Measurements from ENCODE around the gene INCA1. TPM values are rescaled to one million over a fixed set of nuclear protein-coding genes. Genes with fewer than 3 reads are reported as not detected.

Gene INCA1
- total and polyA plus RNA-seq, 2 of the 13 experiments (the other 11 are each of a cell fraction or from before 2014, with no cell fraction given): 0.93 to 2.6 TPM

DNA sequence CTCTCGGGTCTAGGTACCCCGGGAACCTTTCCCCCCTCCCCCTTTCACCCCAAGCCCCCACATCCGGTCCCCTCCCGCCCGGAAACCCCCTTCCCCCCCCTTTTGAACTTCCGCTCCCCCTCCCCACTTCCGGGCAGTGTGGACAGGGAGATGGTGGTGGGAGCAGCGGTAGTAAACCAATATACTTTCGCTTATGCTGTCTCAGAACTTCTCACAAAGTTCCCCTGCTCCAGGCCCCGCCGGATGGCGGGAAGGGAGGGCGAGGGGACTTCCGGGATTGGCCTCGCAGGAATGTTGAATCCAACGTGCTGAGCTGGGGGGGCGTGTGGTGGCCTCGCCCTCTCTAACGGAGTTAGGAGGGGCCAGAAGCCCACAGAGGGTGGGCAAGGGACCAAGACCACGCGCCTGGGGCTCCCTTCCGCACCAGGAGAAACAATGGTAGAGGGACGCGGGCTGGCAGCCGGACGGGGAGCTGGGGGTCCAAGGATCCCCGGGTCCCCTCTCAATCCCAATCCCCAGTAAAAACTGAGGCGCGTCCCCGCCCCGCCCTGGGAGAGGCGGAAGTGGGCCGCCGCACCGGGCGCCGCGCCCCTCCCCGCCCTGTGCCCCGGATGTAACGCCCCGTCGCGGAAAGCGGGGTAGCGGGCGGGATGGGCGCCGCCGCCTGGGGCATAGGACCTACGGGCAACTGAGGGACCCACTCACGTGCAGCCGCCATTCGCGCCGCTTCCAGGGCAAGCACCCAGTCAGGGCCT is 49.7 kb downstream of the INCA1 start (continued):
- TF ChIP-seq, protein P1, sequence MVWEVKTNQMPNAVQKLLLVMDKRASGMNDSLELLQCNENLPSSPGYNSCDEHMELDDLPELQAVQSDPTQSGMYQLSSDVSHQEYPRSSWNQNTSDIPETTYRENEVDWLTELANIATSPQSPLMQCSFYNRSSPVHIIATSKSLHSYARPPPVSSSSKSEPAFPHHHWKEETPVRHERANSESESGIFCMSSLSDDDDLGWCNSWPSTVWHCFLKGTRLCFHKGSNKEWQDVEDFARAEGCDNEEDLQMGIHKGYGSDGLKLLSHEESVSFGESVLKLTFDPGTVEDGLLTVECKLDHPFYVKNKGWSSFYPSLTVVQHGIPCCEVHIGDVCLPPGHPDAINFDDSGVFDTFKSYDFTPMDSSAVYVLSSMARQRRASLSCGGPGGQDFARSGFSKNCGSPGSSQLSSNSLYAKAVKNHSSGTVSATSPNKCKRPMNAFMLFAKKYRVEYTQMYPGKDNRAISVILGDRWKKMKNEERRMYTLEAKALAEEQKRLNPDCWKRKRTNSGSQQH (CRISPR knock-in tag; IDR thresholded peaks at IDR 0.05; ENCODE audit: low read depth): no peak
- TF ChIP-seq ZNF883 (CRISPR knock-in tag; IDR thresholded peaks at IDR 0.05; ENCODE audit: not compliant biosample characterization): peak; percentile 35
- TF ChIP-seq ATF7-NPFF (CRISPR knock-in tag; IDR thresholded peaks at IDR 0.05; ENCODE audit: low read depth): peak; percentile 22; the same call in 1 of the 2 replicates
- TF ChIP-seq JUND (CRISPR knock-in tag; IDR thresholded peaks at IDR 0.05): no peak
- peak; percentile 38; the same call in 1 of the 2 replicates for TF ChIP-seq SPEN (CRISPR knock-in tag; IDR thresholded peaks at IDR 0.05; ENCODE audit: low read depth)
- no peak for TF ChIP-seq ZNF260 (CRISPR knock-in tag; IDR thresholded peaks at IDR 0.05; ENCODE audit: borderline replicate concordance, low read depth)
- no peak for TF ChIP-seq ZNF570 (CRISPR knock-in tag; IDR thresholded peaks at IDR 0.05; ENCODE audit: borderline replicate concordance)
- TF ChIP-seq KAT7 (CRISPR knock-in tag; IDR thresholded peaks at IDR 0.05; ENCODE audit: borderline replicate concordance): peak; percentile 83
- TF ChIP-seq NCOA5 (CRISPR knock-in tag; IDR thresholded peaks at IDR 0.05): no peak
- TF ChIP-seq ZNF550 (CRISPR knock-in tag; IDR thresholded peaks at IDR 0.05; ENCODE audit: borderline replicate concordance): 0 out of 2 replicates have a peak, but pooled peaks have one; percentile 94
- no peak for TF ChIP-seq KDM6A (CRISPR knock-in tag; IDR thresholded peaks at IDR 0.05; ENCODE audit: low read depth)
- TF ChIP-seq, protein P2, sequence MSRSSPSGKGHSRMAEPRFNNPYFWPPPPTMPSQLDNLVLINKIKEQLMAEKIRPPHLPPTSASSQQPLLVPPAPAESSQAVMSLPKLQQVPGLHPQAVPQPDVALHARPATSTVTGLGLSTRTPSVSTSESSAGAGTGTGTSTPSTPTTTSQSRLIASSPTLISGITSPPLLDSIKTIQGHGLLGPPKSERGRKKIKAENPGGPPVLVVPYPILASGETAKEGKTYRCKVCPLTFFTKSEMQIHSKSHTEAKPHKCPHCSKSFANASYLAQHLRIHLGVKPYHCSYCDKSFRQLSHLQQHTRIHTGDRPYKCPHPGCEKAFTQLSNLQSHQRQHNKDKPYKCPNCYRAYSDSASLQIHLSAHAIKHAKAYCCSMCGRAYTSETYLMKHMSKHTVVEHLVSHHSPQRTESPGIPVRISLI (CRISPR knock-in tag; IDR thresholded peaks at IDR 0.05; ENCODE audit: borderline replicate concordance): no peak
- no peak for TF ChIP-seq HMG20A (CRISPR knock-in tag; IDR thresholded peaks at IDR 0.05; ENCODE audit: borderline replicate concordance)
- 0 out of 2 replicates have a peak, but pooled peaks have one; percentile 35 for TF ChIP-seq DMAP1 (CRISPR knock-in tag; IDR thresholded peaks at IDR 0.05)
- TF ChIP-seq GTF2F1 (IDR thresholded peaks at IDR 0.05; ENCODE audit: low read length): no peak
- TF ChIP-seq, protein P3, sequence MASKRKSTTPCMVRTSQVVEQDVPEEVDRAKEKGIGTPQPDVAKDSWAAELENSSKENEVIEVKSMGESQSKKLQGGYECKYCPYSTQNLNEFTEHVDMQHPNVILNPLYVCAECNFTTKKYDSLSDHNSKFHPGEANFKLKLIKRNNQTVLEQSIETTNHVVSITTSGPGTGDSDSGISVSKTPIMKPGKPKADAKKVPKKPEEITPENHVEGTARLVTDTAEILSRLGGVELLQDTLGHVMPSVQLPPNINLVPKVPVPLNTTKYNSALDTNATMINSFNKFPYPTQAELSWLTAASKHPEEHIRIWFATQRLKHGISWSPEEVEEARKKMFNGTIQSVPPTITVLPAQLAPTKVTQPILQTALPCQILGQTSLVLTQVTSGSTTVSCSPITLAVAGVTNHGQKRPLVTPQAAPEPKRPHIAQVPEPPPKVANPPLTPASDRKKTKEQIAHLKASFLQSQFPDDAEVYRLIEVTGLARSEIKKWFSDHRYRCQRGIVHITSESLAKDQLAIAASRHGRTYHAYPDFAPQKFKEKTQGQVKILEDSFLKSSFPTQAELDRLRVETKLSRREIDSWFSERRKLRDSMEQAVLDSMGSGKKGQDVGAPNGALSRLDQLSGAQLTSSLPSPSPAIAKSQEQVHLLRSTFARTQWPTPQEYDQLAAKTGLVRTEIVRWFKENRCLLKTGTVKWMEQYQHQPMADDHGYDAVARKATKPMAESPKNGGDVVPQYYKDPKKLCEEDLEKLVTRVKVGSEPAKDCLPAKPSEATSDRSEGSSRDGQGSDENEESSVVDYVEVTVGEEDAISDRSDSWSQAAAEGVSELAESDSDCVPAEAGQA (IDR thresholded peaks at IDR 0.05; ENCODE audit: low read depth): no peak
- TF ChIP-seq, protein P3 (CRISPR knock-in tag; IDR thresholded peaks at IDR 0.05; ENCODE audit: borderline replicate concordance): peak; percentile 28; the same call in 1 of the 2 replicates
- TF ChIP-seq, protein P4, sequence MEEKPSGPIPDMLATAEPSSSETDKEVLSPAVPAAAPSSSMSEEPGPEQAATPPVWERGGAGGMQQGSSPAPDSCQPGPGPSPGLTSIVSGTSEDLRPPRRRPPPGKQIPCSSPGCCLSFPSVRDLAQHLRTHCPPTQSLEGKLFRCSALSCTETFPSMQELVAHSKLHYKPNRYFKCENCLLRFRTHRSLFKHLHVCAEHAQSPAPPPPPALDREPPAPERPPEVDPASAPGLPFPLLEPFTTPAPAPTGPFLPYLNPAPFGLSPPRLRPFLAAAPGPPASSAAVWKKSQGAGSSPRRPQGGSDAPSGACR (CRISPR knock-in tag; IDR thresholded peaks at IDR 0.05): 0 out of 2 replicates have a peak, but pooled peaks have one; percentile 44
- no peak for TF ChIP-seq RCOR2 (CRISPR knock-in tag; IDR thresholded peaks at IDR 0.05)
- no peak for TF ChIP-seq ZSCAN9 (CRISPR knock-in tag; IDR thresholded peaks at IDR 0.05; ENCODE audit: borderline replicate concordance)
- TF ChIP-seq NFRKB (IDR thresholded peaks at IDR 0.05): no peak

Data from HepG2 (cell line).